Measurements from ENCODE around the gene CACUL1.

The CACUL1 gene

GRCh38 chr10:118633786-118634185, 121.0 kb downstream of the CACUL1 start:
- DNase-seq, result no peak

- no peak for DNase-seq
Observed at GRCh38 chr10:118629211-118629610, 125.6 kb downstream of the CACUL1 start.

- DNase-seq, result no peak
Observed at GRCh38 chr10:118628397-118628796, 126.4 kb downstream of the CACUL1 start.

GRCh38 chr10:118626953-118627352, 127.8 kb downstream of the CACUL1 start:
- DNase-seq, result no peak
